Esophagus squamous epithelium (tissue), 4 donors: ENCODE data around the gene CDH12.

Source experiments
- CTCF ChIP-seq, 6 experiments: fragments of 450-650 bp in 4 of 6; fragments of 200-600 bp in 2 of 6; sonication (generic) in 2 of 6; IDR thresholded peaks; one replicate each; pipeline ENCODE4 v1.5.1; 2016 to 2019; ENCODE audit warnings: antibody characterized with exemption in 6 of 6, mild to moderate bottlenecking in 4 of 6, moderate library complexity in 4 of 6
- POLR2A ChIP-seq, 4 donors: fragments of 450-650 bp; IDR thresholded peaks; one replicate each; pipeline ENCODE4 v1.6.1; 2017; ENCODE audit warnings: antibody characterized with exemption in 4 of 4, mild to moderate bottlenecking in 4 of 4, moderate library complexity in 3 of 4

- TF ChIP-seq CTCF (IDR thresholded peaks at IDR 0.05): no peak
- no peak for TF ChIP-seq POLR2A (IDR thresholded peaks at IDR 0.05)
Measured at GRCh38 chr5:21931116-21931515, 922.0 kb downstream of the CDH12 start.
